ENCODE data around the gene LAGE3.

DNA sequence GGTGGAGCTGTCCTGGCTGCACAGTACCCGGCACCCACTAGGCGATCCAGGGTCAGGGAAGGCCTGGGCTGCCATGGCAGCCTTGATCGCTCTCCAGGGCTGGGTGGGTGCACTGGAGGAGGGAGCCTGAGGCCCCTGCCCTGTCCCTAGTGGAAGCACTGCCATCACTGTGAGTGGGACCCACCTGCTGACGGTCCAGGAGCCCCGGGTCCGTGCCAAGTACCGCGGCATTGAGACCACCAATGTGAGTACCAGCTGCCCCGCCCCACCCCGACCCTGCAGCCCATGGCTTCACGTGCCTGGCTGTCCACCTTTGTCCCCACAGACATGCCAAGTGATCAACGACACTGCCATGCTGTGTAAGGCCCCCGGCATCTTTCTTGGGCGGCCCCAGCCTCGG, 12.2 kb downstream of the LAGE3 start:
- TF ChIP-seq JUN (IDR thresholded peaks at IDR 0.05; ENCODE audit: low read depth, low read length): no peak
- TF ChIP-seq, protein P1, sequence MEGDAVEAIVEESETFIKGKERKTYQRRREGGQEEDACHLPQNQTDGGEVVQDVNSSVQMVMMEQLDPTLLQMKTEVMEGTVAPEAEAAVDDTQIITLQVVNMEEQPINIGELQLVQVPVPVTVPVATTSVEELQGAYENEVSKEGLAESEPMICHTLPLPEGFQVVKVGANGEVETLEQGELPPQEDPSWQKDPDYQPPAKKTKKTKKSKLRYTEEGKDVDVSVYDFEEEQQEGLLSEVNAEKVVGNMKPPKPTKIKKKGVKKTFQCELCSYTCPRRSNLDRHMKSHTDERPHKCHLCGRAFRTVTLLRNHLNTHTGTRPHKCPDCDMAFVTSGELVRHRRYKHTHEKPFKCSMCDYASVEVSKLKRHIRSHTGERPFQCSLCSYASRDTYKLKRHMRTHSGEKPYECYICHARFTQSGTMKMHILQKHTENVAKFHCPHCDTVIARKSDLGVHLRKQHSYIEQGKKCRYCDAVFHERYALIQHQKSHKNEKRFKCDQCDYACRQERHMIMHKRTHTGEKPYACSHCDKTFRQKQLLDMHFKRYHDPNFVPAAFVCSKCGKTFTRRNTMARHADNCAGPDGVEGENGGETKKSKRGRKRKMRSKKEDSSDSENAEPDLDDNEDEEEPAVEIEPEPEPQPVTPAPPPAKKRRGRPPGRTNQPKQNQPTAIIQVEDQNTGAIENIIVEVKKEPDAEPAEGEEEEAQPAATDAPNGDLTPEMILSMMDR (IDR thresholded peaks at IDR 0.05; ENCODE audit: control extremely low read depth in 1 of 3, insufficient read depth in 1 of 3, low read depth in 1 of 3, low read length in 3 of 3): no peak
- no peak for TF ChIP-seq BRCA1 (IDR thresholded peaks at IDR 0.05; ENCODE audit: low read depth, low read length)
- TF ChIP-seq POLR2AphosphoS5 (IDR thresholded peaks at IDR 0.05; ENCODE audit: low read depth, low read length): no peak
- no peak for TF ChIP-seq CREB1 (IDR thresholded peaks at IDR 0.05)
- TF ChIP-seq ZNF274 (IDR thresholded peaks at IDR 0.05; ENCODE audit: borderline replicate concordance, extremely low read depth, low read length): no peak
